Astrocyte (in vitro differentiated cells and primary cell): ENCODE measurements around the gene TTYH3. TPM values are rescaled to one million over a fixed set of nuclear protein-coding genes. Genes with fewer than 3 reads are reported as not detected.
"Not testable (repeated sequence)": the region's sequence is repeated elsewhere in the genome, so short reads cannot be mapped to it uniquely, and the experiment has no call there.

Experiments
- DNase-seq: peaks from one replicate; pipeline ENCODE4 v3.0.0-alpha.2; 2010; ENCODE audit warnings: low read depth
- FAIRE-seq: peaks from 2 replicates; lab custom pipeline; 2011; peaks lifted over from hg19 to GRCh38; lab: Jason Lieb, UNC
- H2AFZ ChIP-seq: 2 replicates; pipeline ENCODE4 v1.6.0; 2012; ENCODE audit warnings: low read depth, low read length, inconsistent platforms
- H3K27ac ChIP-seq: 2 replicates; pipeline ENCODE4 v1.5.1; 2011; ENCODE audit warnings: low read depth, low read length, inconsistent platforms
- H3K27me3 ChIP-seq: 2 replicates; pipeline ENCODE4 v1.6.0; 2011; ENCODE audit warnings: low read length, inconsistent platforms; ENCODE audit not compliant: insufficient read depth
- H3K36me3 ChIP-seq: 2 replicates; pipeline ENCODE4 v1.5.1; 2011; ENCODE audit warnings: low read length, inconsistent platforms; ENCODE audit not compliant: insufficient read depth
- H3K4me1 ChIP-seq: 2 replicates; pipeline ENCODE4 v1.5.1; 2011; ENCODE audit warnings: low read length, inconsistent platforms; ENCODE audit not compliant: insufficient read depth
- H3K4me2 ChIP-seq: 2 replicates; pipeline ENCODE4 v1.6.0; 2012; ENCODE audit warnings: low read length, inconsistent platforms
- H3K4me3 ChIP-seq: 2 replicates; pipeline ENCODE4 v1.5.1; 2011; ENCODE audit warnings: low read depth, mild to moderate bottlenecking, low read length, inconsistent platforms; ENCODE audit not compliant: insufficient read depth
- H3K79me2 ChIP-seq: 2 replicates; pipeline ENCODE4 v1.6.0; 2012; ENCODE audit warnings: mild to moderate bottlenecking, low read length, inconsistent platforms; ENCODE audit not compliant: insufficient read depth
- H3K9ac ChIP-seq: 2 replicates; pipeline ENCODE4 v1.6.0; 2012; ENCODE audit warnings: mild to moderate bottlenecking, low read length, inconsistent platforms
- H3K9me3 ChIP-seq: 2 replicates; pipeline ENCODE4 v1.5.1; 2012; ENCODE audit warnings: low read depth, mild to moderate bottlenecking, low read length, inconsistent platforms; ENCODE audit not compliant: insufficient read depth
- H4K20me1 ChIP-seq: 2 replicates; pipeline ENCODE4 v1.6.0; 2012; ENCODE audit warnings: low read length, inconsistent platforms; ENCODE audit not compliant: insufficient read depth
- H3K27ac Mint-ChIP-seq: one replicate; pipeline ENCODE4 v1.8.0; 2021; ENCODE audit warnings: mild to moderate bottlenecking, mixed read lengths; ENCODE audit not compliant: unreplicated experiment
- H3K27me3 Mint-ChIP-seq: one replicate; pipeline ENCODE4 v1.8.0; 2021; ENCODE audit warnings: low read depth, mixed read lengths; ENCODE audit not compliant: unreplicated experiment
- H3K36me3 Mint-ChIP-seq: one replicate; pipeline ENCODE4 v1.8.0; 2021; ENCODE audit warnings: low read depth, mixed read lengths; ENCODE audit not compliant: unreplicated experiment
- H3K4me1 Mint-ChIP-seq: one replicate; pipeline ENCODE4 v1.8.0; 2021; ENCODE audit warnings: low read depth, mixed read lengths; ENCODE audit not compliant: unreplicated experiment
- H3K4me3 Mint-ChIP-seq: one replicate; pipeline ENCODE4 v1.8.0; 2021; ENCODE audit warnings: mild to moderate bottlenecking, moderate library complexity, mixed read lengths; ENCODE audit not compliant: unreplicated experiment
- H3K9me3 Mint-ChIP-seq: one replicate; pipeline ENCODE4 v1.8.0; 2021; ENCODE audit warnings: mild to moderate bottlenecking, mixed read lengths; ENCODE audit not compliant: unreplicated experiment
- CTCF ChIP-seq: IDR thresholded peaks from 2 replicates; pipeline ENCODE4 v1.5.1; 2011; ENCODE audit warnings: low read depth, mild to moderate bottlenecking, inconsistent platforms, low read length, moderate library complexity; ENCODE audit not compliant: insufficient read depth
- EZH2 ChIP-seq: IDR thresholded peaks from 2 replicates; pipeline ENCODE4 v1.6.1; 2012; ENCODE audit warnings: mild to moderate bottlenecking, low read length, inconsistent platforms; ENCODE audit not compliant: insufficient read depth
- total RNA-seq: library from RNA; stranded (reverse); gene quantifications from 2 replicates; pipeline ENCODE4 v1.2.1, GENCODE V29; 2021

Gene TTYH3
- total RNA-seq, 1 donor from 2014 or later, result 273 TPM

DNA sequence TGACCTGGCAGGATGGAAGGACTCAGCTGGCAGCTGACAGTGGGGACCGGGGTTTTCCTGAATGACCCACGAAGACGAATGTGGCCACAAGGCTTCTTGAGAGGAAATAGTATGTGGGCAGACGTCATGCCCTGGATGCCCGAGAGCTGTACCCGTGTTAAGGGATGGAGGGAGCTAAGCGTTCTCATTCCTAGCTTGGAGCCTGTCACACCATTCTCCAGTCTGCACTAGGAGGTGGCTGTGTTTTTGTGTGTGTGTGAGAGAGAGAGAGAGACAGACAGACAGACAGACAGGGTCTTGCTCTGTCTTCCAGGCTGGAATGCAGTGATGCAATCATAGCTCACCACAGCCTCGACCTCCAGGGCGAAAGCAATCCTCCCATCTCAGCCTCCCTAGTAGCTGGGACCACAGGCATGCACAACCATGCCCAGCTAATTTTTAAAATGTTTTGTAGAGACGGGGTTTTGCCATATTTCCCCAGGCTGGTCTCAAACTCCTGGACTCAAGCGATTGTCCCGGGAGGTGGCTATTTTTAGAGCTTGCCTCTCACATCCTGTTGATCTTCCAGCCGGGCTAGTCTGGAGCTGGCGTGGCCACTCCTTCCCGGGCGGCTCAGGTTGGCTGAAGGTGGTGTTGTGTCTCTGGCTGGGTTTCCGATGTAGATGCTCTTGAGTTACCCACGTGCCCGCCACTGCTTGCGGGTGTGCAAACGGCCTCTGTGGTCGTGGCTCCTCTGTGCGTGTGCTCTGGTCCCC is 58.3 kb downstream of the TTYH3 start:
- H4K20me1 ChIP-seq, result peaks cover 5% of the 10 kb centered on the region
- peaks cover 3% of the 10 kb centered on the region for H3K36me3 Mint-ChIP-seq
- H3K36me3 ChIP-seq, result no peaks in the 10 kb centered on the region
- H3K4me1 ChIP-seq, result peaks cover 33% of the 10 kb centered on the region
- no peak for FAIRE-seq
- no peak overlapping the region for H2AFZ ChIP-seq
- H3K4me3 ChIP-seq, result no peak overlapping the region
- peaks cover 13% of the 10 kb centered on the region for H3K4me1 Mint-ChIP-seq
- H3K27ac Mint-ChIP-seq, result peak overlapping the region; percentile 94
- peak overlapping the region; percentile 36 for H3K4me2 ChIP-seq
- H3K27ac ChIP-seq, result no peak overlapping the region
- H3K79me2 ChIP-seq, result no peaks in the 10 kb centered on the region
- DNase-seq, result peak; percentile 58
- peaks cover 8% of the 10 kb centered on the region for H3K27me3 ChIP-seq
- H3K27me3 Mint-ChIP-seq, result peaks cover 19% of the 10 kb centered on the region
- peak overlapping the region; percentile 70 for H3K4me3 Mint-ChIP-seq
- no peak overlapping the region for H3K9ac ChIP-seq
- H3K9me3 Mint-ChIP-seq, result no peaks in the 10 kb centered on the region
- H3K9me3 ChIP-seq, result no peaks in the 10 kb centered on the region
- TF ChIP-seq CTCF (no peak), EZH2 (no peak)

DNA sequence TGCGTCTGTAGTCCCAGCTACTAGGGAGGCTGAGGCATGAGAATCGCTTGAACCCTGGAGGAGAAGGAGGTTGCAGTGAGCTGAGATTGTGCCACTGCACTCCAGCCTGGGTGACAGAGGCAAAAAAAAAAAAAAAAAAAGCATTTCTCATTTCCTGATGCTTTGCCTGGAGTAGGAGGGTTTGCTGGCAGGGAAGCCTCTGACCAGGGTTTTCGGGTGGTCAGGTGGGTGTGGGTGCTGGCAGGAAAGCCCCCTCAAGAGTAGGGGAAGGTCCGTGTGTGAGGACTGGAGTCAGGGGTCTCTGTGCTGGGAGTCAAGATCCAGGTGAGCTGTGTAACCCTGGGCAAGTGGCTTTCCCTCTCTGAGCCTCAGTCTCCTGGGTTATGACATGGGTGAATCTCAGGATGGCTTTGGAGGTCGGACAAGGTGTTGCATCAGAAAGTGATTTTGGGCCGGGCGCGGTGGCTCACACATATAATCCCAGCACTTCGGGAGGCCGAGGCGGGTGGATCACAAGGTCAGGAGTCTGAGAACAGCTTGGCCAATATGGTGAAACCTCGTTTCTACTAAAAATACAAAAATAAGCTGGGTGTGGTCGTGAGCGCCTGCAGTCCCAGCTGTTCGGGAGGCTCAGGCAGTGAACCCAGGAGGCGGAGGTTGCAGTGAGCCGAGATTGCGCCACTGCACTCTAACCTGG is 59.4 kb downstream of the TTYH3 start:
- H3K9ac ChIP-seq, result no peak overlapping the region
- H3K9me3 Mint-ChIP-seq, result no peaks in the 10 kb centered on the region
- no peak overlapping the region for H2AFZ ChIP-seq
- H3K79me2 ChIP-seq, result no peaks in the 10 kb centered on the region
- peaks cover 15% of the 10 kb centered on the region for H3K27me3 Mint-ChIP-seq
- H3K4me1 Mint-ChIP-seq, result peaks cover 13% of the 10 kb centered on the region
- no peak for TF ChIP-seq CTCF
- TF ChIP-seq EZH2, result no peak
- no peak overlapping the region for H3K27ac ChIP-seq
- peaks cover 8% of the 10 kb centered on the region for H3K27me3 ChIP-seq
- H3K4me3 Mint-ChIP-seq, result no peak overlapping the region
- peaks cover 33% of the 10 kb centered on the region for H3K4me1 ChIP-seq
- no peak overlapping the region for H3K4me3 ChIP-seq
- DNase-seq (no peak), FAIRE-seq (no peak)
- H3K27ac Mint-ChIP-seq, result peak overlapping the region; percentile 77
- H3K36me3 ChIP-seq, result no peaks in the 10 kb centered on the region
- H3K4me2 ChIP-seq, result no peak overlapping the region
- H3K9me3 ChIP-seq, result no peaks in the 10 kb centered on the region
- peaks cover 5% of the 10 kb centered on the region for H4K20me1 ChIP-seq
- peaks cover 3% of the 10 kb centered on the region for H3K36me3 Mint-ChIP-seq

DNA sequence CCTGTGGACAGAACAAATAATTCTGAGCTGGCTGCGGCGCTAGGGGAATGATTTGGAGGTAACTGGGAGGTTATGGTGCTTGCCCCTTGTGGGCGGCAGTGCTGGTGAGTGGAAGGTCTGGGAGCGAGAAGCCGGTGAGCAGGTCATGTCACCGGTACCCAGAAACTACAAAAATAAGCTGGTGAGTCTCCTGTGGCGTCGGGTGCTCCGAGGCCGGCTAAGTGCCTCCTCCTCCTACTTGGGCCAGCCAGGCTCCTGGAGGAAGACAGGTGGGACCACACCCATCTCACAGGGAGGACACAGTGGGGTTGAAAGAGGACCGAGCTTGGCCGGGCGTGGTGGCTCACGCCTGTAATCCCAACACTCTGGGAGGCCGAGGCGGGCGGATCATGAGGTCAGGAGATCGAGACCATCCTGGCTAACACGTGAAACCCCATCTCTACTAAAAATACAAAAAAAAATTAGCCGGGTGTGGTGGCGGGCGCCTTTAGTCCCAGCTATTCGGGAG is 60.2 kb downstream of the TTYH3 start:
- H3K4me1 ChIP-seq, result peaks cover 33% of the 10 kb centered on the region
- H3K9ac ChIP-seq, H4K20me1 ChIP-seq, H3K4me3 Mint-ChIP-seq, DNase-seq, H3K4me3 ChIP-seq, H3K27ac Mint-ChIP-seq, H3K36me3 ChIP-seq, H3K4me2 ChIP-seq, H3K27ac ChIP-seq, H2AFZ ChIP-seq, H3K36me3 Mint-ChIP-seq, H3K27me3 ChIP-seq, H3K79me2 ChIP-seq, FAIRE-seq, H3K9me3 Mint-ChIP-seq, H3K9me3 ChIP-seq: not testable (repeated sequence)
- Mint-ChIP-seq H3K4me1 (peaks cover 13% of the 10 kb centered on the region), H3K27me3 (peaks cover 12% of the 10 kb centered on the region)
